ENCODE results near the gene MAPRE2. TPM values are rescaled to one million over a fixed set of nuclear protein-coding genes. Genes with fewer than 3 reads are reported as not detected.

Gene MAPRE2
- total and polyA plus RNA-seq, 12 donors = 30.2 to 144 (median 87.6) TPM

DNA sequence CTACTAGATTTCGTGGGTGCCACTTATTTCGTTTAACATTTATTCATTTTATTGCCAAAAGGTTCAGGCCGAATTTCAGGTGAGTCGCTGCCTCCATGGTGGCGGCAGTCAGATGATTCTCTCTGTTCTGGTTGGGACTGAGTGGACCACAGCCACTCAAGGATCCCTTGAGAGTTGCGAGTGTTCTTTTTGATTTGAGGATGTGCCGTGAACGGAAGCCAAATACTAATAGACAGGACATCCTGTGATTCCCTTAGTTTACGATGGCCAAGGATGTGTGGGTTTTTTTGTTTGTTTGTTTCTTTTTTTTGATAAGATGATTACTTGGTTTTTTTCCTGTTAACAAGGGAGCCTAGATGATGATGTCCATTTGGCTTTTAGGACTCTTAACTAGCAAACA is 13.2 kb downstream of the MAPRE2 start:
- no peaks in the 10 kb centered on the region for H3K9me3 ChIP-seq (replicated peaks in 1 of 3)
- no peaks in the 10 kb centered on the region for H3K27me3 ChIP-seq
- no peak for DNase-seq
- intact Hi-C loops (cut with DNase I) = no loop called here
- H3K27ac ChIP-seq = no peak overlapping the region
- H3K4me3 ChIP-seq = no peak overlapping the region
- TF ChIP-seq POLR2A (IDR thresholded peaks at IDR 0.05) = no peak
- TF ChIP-seq, protein P1, sequence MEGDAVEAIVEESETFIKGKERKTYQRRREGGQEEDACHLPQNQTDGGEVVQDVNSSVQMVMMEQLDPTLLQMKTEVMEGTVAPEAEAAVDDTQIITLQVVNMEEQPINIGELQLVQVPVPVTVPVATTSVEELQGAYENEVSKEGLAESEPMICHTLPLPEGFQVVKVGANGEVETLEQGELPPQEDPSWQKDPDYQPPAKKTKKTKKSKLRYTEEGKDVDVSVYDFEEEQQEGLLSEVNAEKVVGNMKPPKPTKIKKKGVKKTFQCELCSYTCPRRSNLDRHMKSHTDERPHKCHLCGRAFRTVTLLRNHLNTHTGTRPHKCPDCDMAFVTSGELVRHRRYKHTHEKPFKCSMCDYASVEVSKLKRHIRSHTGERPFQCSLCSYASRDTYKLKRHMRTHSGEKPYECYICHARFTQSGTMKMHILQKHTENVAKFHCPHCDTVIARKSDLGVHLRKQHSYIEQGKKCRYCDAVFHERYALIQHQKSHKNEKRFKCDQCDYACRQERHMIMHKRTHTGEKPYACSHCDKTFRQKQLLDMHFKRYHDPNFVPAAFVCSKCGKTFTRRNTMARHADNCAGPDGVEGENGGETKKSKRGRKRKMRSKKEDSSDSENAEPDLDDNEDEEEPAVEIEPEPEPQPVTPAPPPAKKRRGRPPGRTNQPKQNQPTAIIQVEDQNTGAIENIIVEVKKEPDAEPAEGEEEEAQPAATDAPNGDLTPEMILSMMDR (IDR thresholded peaks at IDR 0.05) = no peak
- peaks cover 20 to 48% of the 10 kb centered on the region in 2 donors for H3K4me1 ChIP-seq (replicated peaks in 1 of 2)
- no peaks in the 10 kb centered on the region for H3K36me3 ChIP-seq (replicated peaks in 1 of 2)
- 82 to 91% (median 83%) methylated on average over 9 of the region's 9 CpGs for WGBS, 4 donors

DNA sequence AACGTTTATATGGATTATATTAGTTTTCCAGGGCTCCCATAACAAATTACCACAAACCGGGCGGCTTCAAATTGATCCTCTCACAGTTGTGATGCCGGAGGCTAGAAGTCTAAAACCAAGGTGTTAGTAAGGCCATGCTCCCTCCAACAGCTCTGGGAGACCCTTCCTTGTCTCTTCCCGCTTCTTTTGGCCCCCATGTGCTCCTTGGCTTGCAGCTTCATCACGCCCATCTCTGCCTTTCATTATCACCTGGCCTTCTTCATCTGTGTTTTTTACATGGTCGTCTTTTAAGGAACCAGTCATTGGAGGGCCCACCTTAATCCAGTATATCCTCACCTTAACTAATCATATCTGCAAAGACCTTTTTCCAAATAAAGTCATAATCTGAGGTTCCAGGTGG is 13.9 kb downstream of the MAPRE2 start:
- no peaks in the 10 kb centered on the region for H3K9me3 ChIP-seq (replicated peaks in 1 of 3)
- H3K36me3 ChIP-seq (replicated peaks in 1 of 2) = no peaks in the 10 kb centered on the region
- H3K4me1 ChIP-seq (replicated peaks in 1 of 2) = peaks cover 21 to 46% of the 10 kb centered on the region in 2 donors
- no peak for DNase-seq
- intact Hi-C loops (cut with DNase I) = no loop called here
- no peak overlapping the region for H3K27ac ChIP-seq
- no peak overlapping the region for H3K4me3 ChIP-seq
- H3K27me3 ChIP-seq = no peaks in the 10 kb centered on the region
- WGBS, 4 donors = 92 to 98% (median 94%) methylated on average over 7 of the region's 7 CpGs
- TF ChIP-seq, protein P1 (IDR thresholded peaks at IDR 0.05) = no peak
- TF ChIP-seq POLR2A (IDR thresholded peaks at IDR 0.05) = no peak

DNA sequence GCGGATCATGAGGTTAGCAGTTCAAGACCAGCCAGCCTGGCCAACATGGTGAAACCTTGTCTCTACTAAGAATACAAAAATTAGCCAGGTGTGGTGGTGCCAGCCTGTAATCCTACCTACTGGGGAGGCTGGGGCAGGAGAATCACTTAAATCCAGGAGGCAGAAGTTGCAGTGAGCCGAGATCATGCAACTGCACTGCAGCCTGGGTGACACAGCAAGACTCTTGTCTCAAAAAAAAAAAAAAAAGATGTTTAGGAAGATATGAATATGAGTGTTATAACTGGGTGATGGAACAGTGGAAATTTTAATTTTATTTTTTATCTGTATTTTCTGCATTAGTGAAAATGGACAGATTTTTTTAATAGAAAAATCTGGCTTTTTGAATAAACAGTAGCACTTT is 14.5 kb downstream of the MAPRE2 start:
- Histone ChIP-seq H3K4me1 (replicated peaks in 1 of 2) (peaks cover 20 to 46% of the 10 kb centered on the region in 2 donors), H3K27me3 (no peaks in the 10 kb centered on the region), H3K9me3 (replicated peaks in 1 of 3) (no peaks in the 10 kb centered on the region), H3K4me3 (no peak overlapping the region), H3K36me3 (replicated peaks in 1 of 2) (no peaks in the 10 kb centered on the region), H3K27ac (no peak overlapping the region)
- WGBS, 4 donors = 88 to 97% (median 94%) methylated on average over 2 of the region's 2 CpGs
- no peak for DNase-seq
- TF ChIP-seq, protein P1 (IDR thresholded peaks at IDR 0.05) = no peak
- TF ChIP-seq POLR2A (IDR thresholded peaks at IDR 0.05) = no peak
- intact Hi-C loops (cut with DNase I) = no loop called here

DNA sequence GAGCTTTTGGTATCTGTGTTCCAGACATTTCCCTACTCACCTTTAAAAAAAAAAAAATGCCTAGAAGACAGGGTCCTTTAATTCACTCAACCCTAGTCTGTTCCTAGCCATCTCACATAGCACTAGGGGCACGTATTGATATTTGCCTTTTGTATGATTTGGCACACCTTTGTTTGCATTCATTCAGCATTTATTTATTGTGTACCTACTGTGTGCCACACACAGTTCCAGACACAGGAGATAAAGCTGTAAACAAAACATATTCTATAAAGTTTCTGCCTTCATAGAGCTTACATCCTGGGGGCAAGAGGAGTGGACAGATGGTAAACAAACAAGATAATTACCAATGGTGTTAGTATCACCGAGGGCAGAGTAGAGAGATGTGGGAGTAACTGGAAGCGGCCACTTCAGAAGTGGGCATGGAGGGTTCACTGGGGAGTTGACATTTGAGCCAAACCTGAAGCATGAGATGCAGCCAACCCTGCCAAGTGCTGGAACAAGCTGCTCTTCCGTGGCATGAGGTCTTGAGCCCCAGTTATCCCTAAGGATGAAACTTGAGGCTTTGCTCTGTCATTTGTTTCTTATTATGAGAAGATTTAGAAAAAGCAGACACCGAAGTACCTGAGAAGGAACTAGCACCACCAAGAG is 18.2 kb downstream of the MAPRE2 start:
- Histone ChIP-seq H3K4me3 (no peak overlapping the region), H3K9me3 (replicated peaks in 1 of 3) (no peaks in the 10 kb centered on the region), H3K27me3 (no peaks in the 10 kb centered on the region), H3K27ac (no peak overlapping the region), H3K36me3 (replicated peaks in 1 of 2) (no peaks in the 10 kb centered on the region), H3K4me1 (replicated peaks in 1 of 2) (peaks cover 12 to 48% of the 10 kb centered on the region in 2 donors)
- WGBS, 4 donors = 88 to 95% (median 91%) methylated on average over 5 of the region's 5 CpGs
- no peak for DNase-seq
- TF ChIP-seq, protein P1 (IDR thresholded peaks at IDR 0.05) = no peak
- no peak for TF ChIP-seq POLR2A (IDR thresholded peaks at IDR 0.05)
- intact Hi-C loops (cut with DNase I) = no loop called here

All from adrenal gland (tissue), 12 donors.